GM10266 (cell line): ENCODE data around the gene MARCHF7.

Experiments
- DNase-seq: peaks from one replicate; pipeline ENCODE4 v3.0.0; 2012; ENCODE audit errors: extremely low spot score
- TF ChIP-seq, protein P1 (sequence below): IDR thresholded peaks from 2 replicates; pipeline ENCODE4 v1.5.1; 2012; ENCODE audit warnings: mild to moderate bottlenecking, low read depth; ENCODE audit not compliant: control insufficient read depth, insufficient read depth; ENCODE audit errors: missing control alignments

The MARCHF7 gene

DNA sequence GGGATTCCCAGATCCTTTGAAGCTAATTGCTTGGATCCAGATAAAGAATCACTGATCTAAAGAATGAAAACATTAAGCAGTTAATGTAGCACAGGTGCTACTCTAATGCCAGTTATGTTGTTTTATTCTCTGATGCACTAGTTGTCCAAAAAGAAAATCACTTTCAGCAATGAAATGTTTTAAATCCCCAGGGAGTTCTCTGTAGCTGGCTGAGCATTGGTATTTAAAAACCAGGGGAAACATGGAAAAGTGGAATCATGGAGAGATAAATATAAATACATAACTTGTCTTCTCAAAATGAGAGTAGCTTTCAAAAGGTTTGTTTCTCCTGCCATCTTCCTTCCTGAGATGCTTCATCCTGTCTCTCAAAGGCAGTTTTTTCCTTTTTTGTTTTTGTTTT lies 48.0 kb downstream of the MARCHF7 start:
- DNase-seq: no peak
- TF ChIP-seq, protein P1, sequence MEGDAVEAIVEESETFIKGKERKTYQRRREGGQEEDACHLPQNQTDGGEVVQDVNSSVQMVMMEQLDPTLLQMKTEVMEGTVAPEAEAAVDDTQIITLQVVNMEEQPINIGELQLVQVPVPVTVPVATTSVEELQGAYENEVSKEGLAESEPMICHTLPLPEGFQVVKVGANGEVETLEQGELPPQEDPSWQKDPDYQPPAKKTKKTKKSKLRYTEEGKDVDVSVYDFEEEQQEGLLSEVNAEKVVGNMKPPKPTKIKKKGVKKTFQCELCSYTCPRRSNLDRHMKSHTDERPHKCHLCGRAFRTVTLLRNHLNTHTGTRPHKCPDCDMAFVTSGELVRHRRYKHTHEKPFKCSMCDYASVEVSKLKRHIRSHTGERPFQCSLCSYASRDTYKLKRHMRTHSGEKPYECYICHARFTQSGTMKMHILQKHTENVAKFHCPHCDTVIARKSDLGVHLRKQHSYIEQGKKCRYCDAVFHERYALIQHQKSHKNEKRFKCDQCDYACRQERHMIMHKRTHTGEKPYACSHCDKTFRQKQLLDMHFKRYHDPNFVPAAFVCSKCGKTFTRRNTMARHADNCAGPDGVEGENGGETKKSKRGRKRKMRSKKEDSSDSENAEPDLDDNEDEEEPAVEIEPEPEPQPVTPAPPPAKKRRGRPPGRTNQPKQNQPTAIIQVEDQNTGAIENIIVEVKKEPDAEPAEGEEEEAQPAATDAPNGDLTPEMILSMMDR: no peak

DNA sequence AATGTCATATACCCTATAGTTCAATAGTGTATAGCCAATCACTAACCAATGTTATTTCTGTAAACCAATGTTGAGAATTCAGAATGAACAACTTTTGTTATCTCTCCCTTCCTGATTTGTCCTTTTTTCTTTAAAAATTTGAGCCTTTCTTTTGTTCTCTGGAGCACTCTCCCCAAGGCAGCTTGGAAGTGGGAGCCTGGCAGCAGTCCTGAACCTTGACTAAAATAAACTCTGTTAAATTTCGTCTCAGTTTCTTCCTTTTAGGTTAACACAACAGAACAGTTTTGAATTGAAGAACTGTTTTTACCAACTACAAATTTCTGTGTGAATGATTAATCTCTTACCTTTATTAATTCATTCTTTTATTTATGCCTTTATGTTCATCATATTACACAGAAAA lies 49.8 kb downstream of the MARCHF7 start:
- TF ChIP-seq, protein P1: no peak
- DNase-seq: no peak
